Upper lobe of left lung (tissue), 4 donors: ENCODE results near the gene MRPS34.

Experiments used
- CTCF ChIP-seq, 6 experiments: fragments of 450-650 bp in 4 of 6; fragments of 200-600 bp in 2 of 6; sonication (generic) in 2 of 6; IDR thresholded peaks; one replicate each; pipeline ENCODE4 v1.5.1; 2016 to 2019; ENCODE audit warnings: antibody characterized with exemption in 6 of 6
- EP300 ChIP-seq, 4 donors: sonication (generic); formaldehyde crosslinking; IDR thresholded peaks; one replicate each; pipeline ENCODE4 v1.5.1; 2017; ENCODE audit warnings: antibody characterized with exemption in 4 of 4, control low read depth in 2 of 4
- POLR2A ChIP-seq, 4 donors: fragments of 450-650 bp; IDR thresholded peaks; one replicate each; pipeline ENCODE4 v1.5.1; 2016 to 2017; ENCODE audit warnings: antibody characterized with exemption in 4 of 4, mild to moderate bottlenecking in 2 of 4
- POLR2AphosphoS5 ChIP-seq, 2 donors: sonication (generic); formaldehyde crosslinking; IDR thresholded peaks; one replicate each; pipeline ENCODE4 v1.5.1; 2017; ENCODE audit warnings: antibody characterized with exemption in 2 of 2

GRCh38 chr16:1747934-1748333 lies 25.0 kb downstream of the MRPS34 start:
- TF ChIP-seq POLR2A (IDR thresholded peaks at IDR 0.05) (no peak), CTCF (IDR thresholded peaks at IDR 0.05) (no peak), EP300 (IDR thresholded peaks at IDR 0.05) (no peak), POLR2AphosphoS5 (IDR thresholded peaks at IDR 0.05) (no peak)
